PC-3 (cell line): Measurements from ENCODE around the gene SEPTIN12.

Source experiments
- EZH2 ChIP-seq: fragments of 300-600 bp; sonication (generic); IDR thresholded peaks from one replicate; pipeline ENCODE4 v1.6.1; 2017; ENCODE audit warnings: antibody characterized with exemption, mild to moderate bottlenecking, low read length; ENCODE audit not compliant: unreplicated experiment
- EZH2phosphoT487 ChIP-seq: fragments of 300-600 bp; sonication (generic); IDR thresholded peaks from 2 replicates; pipeline ENCODE4 v1.6.1; 2018; ENCODE audit warnings: mild to moderate bottlenecking, antibody characterized with exemption, low read length, borderline replicate concordance

GRCh38 chr16:4780235-4780634 lies 7.9 kb downstream of the SEPTIN12 start:
- TF ChIP-seq EZH2phosphoT487 = no peak
- no peak for TF ChIP-seq EZH2
